ENCODE measurements around the gene EFHD1. TPM values are rescaled to one million over a fixed set of nuclear protein-coding genes. Genes with fewer than 3 reads are reported as not detected.

The EFHD1 gene
- total and polyA plus RNA-seq, 2 donors (not counting 1 experiment from before 2014, with no cell fraction given): not detected

- no peaks in the 10 kb centered on the region for H3K79me2 ChIP-seq (ENCODE audit: control insufficient read depth, insufficient read depth, low read length)
- H3K4me1 Mint-ChIP-seq: no peaks in the 10 kb centered on the region
- H3K27ac ChIP-seq (ENCODE audit: low read length in 2 of 2): no peak overlapping the region
- no peaks in the 10 kb centered on the region for H3K4me1 ChIP-seq (ENCODE audit: control insufficient read depth in 2 of 2, insufficient read depth in 2 of 2, low read length in 2 of 2)
- no peaks in the 10 kb centered on the region for H3K27me3 ChIP-seq (replicated peaks in 1 of 4; ENCODE audit: control extremely low read depth in 1 of 4, control insufficient read depth in 3 of 4, insufficient read depth in 4 of 4, low read length in 3 of 4)
- no peak overlapping the region for H3K4me3 Mint-ChIP-seq
- DNase-seq: no peak
- POLR2A ChIA-PET: no interaction called here
- WGBS (ENCODE audit: insufficient coverage): 93% methylated on average over 7 of the region's 8 CpGs
- H3K4me2 ChIP-seq (replicated peaks; ENCODE audit: low read depth, low read length, poor library complexity, severe bottlenecking): no peak overlapping the region
- H3K36me3 ChIP-seq (replicated peaks in 1 of 2; ENCODE audit: control extremely low read depth in 1 of 2, control insufficient read depth in 1 of 2, extremely low read depth in 1 of 2, insufficient read depth in 2 of 2, low read length in 1 of 2): peaks cover 0 to 9% of the 10 kb centered on the region in 2 experiments
- peaks cover 0 to 4% (median 0%) of the 10 kb centered on the region in 3 donors for H3K9me3 ChIP-seq (ENCODE audit: control extremely low read depth in 1 of 3, control insufficient read depth in 2 of 3, insufficient read depth in 1 of 3, low read length in 2 of 3)
- CTCF ChIA-PET: no interaction called here
- intact Hi-C loops (cut with micrococcal nuclease): no loop called here
- no peaks in the 10 kb centered on the region for H3K27me3 Mint-ChIP-seq
- no peak for TF ChIP-seq EZH2 (IDR thresholded peaks at IDR 0.05; ENCODE audit: borderline replicate concordance, insufficient read depth, low read depth, low read length, poor library complexity, severe bottlenecking)
- TF ChIP-seq, protein P1, sequence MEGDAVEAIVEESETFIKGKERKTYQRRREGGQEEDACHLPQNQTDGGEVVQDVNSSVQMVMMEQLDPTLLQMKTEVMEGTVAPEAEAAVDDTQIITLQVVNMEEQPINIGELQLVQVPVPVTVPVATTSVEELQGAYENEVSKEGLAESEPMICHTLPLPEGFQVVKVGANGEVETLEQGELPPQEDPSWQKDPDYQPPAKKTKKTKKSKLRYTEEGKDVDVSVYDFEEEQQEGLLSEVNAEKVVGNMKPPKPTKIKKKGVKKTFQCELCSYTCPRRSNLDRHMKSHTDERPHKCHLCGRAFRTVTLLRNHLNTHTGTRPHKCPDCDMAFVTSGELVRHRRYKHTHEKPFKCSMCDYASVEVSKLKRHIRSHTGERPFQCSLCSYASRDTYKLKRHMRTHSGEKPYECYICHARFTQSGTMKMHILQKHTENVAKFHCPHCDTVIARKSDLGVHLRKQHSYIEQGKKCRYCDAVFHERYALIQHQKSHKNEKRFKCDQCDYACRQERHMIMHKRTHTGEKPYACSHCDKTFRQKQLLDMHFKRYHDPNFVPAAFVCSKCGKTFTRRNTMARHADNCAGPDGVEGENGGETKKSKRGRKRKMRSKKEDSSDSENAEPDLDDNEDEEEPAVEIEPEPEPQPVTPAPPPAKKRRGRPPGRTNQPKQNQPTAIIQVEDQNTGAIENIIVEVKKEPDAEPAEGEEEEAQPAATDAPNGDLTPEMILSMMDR (IDR thresholded peaks at IDR 0.05): no peak
- H3K9me3 Mint-ChIP-seq (ENCODE audit: insufficient read depth): no peaks in the 10 kb centered on the region
- ATAC-seq (ENCODE audit: low read depth): no peak
- H3K27ac Mint-ChIP-seq: no peak overlapping the region
- no peak overlapping the region for H3K4me3 ChIP-seq (ENCODE audit: control extremely low read depth in 1 of 5, extremely low read depth in 1 of 5, insufficient read depth in 1 of 5, low read depth in 2 of 5, low read length in 4 of 5)
- H4K20me1 ChIP-seq (ENCODE audit: control insufficient read depth, insufficient read depth, low read length, poor library complexity, severe bottlenecking): no peaks in the 10 kb centered on the region
- H3K9ac ChIP-seq (ENCODE audit: low read length): no peak overlapping the region
- no peak overlapping the region for H2AFZ ChIP-seq (ENCODE audit: insufficient read depth, low read depth, low read length, poor library complexity, severe bottlenecking)
Measured at GRCh38 chr2:232588031-232588430, 45.4 kb upstream of the EFHD1 start.

GRCh38 chr2:232588680-232589585 is 44.5 kb upstream of the EFHD1 start:
- ChIA-PET CTCF (no interaction called here), POLR2A (no interaction called here)
- Histone ChIP-seq H3K9ac (ENCODE audit: low read length) (no peak overlapping the region), H3K9me3 (ENCODE audit: control extremely low read depth in 1 of 3, control insufficient read depth in 2 of 3, insufficient read depth in 1 of 3, low read length in 2 of 3) (peaks cover 0 to 4% (median 0%) of the 10 kb centered on the region in 3 donors), H3K27ac (ENCODE audit: low read length in 2 of 2) (no peak overlapping the region), H3K36me3 (replicated peaks in 1 of 2; ENCODE audit: control extremely low read depth in 1 of 2, control insufficient read depth in 1 of 2, extremely low read depth in 1 of 2, insufficient read depth in 2 of 2, low read length in 1 of 2) (peaks cover 0 to 3% of the 10 kb centered on the region in 2 experiments), H3K4me1 (ENCODE audit: control insufficient read depth in 2 of 2, insufficient read depth in 2 of 2, low read length in 2 of 2) (no peaks in the 10 kb centered on the region), H3K4me3 (ENCODE audit: control extremely low read depth in 1 of 5, extremely low read depth in 1 of 5, insufficient read depth in 1 of 5, low read depth in 2 of 5, low read length in 4 of 5) (no peak overlapping the region), H3K27me3 (replicated peaks in 1 of 4; ENCODE audit: control extremely low read depth in 1 of 4, control insufficient read depth in 3 of 4, insufficient read depth in 4 of 4, low read length in 3 of 4) (no peaks in the 10 kb centered on the region), H3K79me2 (ENCODE audit: control insufficient read depth, insufficient read depth, low read length) (no peaks in the 10 kb centered on the region), H4K20me1 (ENCODE audit: control insufficient read depth, insufficient read depth, low read length, poor library complexity, severe bottlenecking) (no peaks in the 10 kb centered on the region), H3K4me2 (replicated peaks; ENCODE audit: low read depth, low read length, poor library complexity, severe bottlenecking) (no peak overlapping the region), H2AFZ (ENCODE audit: insufficient read depth, low read depth, low read length, poor library complexity, severe bottlenecking) (no peak overlapping the region)
- Mint-ChIP-seq H3K27me3 (no peaks in the 10 kb centered on the region), H3K4me3 (no peak overlapping the region), H3K27ac (no peak overlapping the region), H3K9me3 (ENCODE audit: insufficient read depth) (no peaks in the 10 kb centered on the region), H3K4me1 (no peaks in the 10 kb centered on the region)
- intact Hi-C loops (cut with micrococcal nuclease): no loop called here
- DNase-seq: no peak
- no peak for ATAC-seq (ENCODE audit: low read depth)
- TF ChIP-seq, protein P1 (IDR thresholded peaks at IDR 0.05): no peak
- TF ChIP-seq EZH2 (IDR thresholded peaks at IDR 0.05; ENCODE audit: borderline replicate concordance, insufficient read depth, low read depth, low read length, poor library complexity, severe bottlenecking): no peak
- 86% methylated on average over 17 of the region's 18 CpGs for WGBS (ENCODE audit: insufficient coverage)
